Measurements from ENCODE around the gene DHX30.
"Not testable (repeated sequence)": the region's sequence is repeated elsewhere in the genome, so short reads cannot be mapped to it uniquely, and the experiment has no call there.

The DHX30 gene, protein sequence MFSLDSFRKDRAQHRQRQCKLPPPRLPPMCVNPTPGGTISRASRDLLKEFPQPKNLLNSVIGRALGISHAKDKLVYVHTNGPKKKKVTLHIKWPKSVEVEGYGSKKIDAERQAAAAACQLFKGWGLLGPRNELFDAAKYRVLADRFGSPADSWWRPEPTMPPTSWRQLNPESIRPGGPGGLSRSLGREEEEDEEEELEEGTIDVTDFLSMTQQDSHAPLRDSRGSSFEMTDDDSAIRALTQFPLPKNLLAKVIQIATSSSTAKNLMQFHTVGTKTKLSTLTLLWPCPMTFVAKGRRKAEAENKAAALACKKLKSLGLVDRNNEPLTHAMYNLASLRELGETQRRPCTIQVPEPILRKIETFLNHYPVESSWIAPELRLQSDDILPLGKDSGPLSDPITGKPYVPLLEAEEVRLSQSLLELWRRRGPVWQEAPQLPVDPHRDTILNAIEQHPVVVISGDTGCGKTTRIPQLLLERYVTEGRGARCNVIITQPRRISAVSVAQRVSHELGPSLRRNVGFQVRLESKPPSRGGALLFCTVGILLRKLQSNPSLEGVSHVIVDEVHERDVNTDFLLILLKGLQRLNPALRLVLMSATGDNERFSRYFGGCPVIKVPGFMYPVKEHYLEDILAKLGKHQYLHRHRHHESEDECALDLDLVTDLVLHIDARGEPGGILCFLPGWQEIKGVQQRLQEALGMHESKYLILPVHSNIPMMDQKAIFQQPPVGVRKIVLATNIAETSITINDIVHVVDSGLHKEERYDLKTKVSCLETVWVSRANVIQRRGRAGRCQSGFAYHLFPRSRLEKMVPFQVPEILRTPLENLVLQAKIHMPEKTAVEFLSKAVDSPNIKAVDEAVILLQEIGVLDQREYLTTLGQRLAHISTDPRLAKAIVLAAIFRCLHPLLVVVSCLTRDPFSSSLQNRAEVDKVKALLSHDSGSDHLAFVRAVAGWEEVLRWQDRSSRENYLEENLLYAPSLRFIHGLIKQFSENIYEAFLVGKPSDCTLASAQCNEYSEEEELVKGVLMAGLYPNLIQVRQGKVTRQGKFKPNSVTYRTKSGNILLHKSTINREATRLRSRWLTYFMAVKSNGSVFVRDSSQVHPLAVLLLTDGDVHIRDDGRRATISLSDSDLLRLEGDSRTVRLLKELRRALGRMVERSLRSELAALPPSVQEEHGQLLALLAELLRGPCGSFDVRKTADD

DNA sequence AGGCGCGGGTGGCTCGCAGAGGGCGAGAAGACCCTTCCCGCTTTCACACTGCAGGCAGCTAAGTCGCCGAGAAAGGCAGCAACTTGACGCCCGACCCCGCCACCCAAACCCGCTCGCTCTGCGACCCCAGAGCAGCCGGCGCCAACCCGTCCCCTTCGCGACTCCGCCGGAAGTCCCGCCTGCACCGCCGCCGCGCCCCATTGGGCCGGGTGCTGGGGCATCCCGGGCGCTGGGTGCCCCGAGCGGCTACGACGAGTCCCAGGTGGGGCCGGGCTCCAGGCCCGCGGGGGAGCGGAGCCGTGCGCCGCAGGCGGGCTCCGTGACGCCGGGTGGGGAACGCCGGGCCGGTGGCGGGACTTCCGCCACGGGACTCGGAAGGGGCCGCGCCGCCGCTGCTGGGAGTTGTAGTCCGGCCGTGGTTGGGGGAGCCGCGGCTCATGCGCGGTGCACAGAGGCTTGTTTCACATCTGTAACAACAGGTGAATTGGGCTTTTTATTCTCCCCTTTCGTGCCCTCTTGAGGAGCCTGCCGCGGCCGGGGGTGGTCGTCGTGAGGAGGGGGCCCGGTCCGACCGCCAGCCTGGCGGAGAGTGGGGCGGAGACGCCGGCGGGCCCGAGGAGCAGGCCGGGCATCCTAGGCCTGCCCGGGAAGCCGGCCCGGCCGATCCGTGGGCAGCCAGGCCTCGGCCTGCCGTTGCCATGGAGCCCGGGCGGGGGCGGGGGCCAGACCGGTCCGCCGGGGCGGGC lies at the start of gene DHX30:
Gene DHX30, plus strand, starts transcription at position 405 of the 746 bp plus-strand sequence. CDS start 7,546 bp downstream, outside the sequence.
- peak; percentile 93 for DNase-seq

DNA sequence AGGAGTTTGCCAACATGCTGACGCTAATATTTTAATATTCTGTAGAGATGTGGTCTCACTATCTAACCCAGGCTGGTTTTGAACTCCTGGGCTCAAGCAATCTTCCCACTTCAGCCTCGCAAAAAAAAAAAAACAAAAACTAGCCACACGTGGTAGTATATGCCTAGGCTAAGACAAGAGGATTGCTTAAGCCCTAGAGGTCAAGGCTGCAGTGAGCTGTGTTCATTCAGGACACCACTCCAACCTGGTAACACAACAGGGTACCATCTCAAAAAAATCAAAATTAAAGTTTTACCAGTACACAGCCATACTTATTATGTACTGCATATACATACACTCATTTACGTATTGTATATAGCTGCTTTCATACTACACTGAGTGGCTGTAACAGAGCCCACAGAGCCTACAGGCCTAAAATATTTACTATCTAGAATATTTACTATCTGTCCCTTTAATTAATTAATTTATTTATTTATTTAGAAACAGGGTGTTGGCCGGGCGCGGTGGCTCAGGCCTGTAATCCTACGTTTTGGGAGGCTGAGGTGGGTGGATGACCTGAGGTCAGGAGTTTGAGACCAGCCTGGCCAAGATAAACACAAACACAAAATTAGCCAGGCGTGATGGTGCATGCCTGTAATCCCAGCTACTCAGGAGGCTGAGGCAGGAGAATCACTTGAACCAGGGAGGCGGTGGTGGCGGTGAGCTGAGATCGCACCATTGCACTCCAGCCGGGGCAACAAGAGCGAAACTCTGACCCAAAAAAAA lies 44.5 kb upstream of the DHX30 start:
- no peak for DNase-seq

DNA sequence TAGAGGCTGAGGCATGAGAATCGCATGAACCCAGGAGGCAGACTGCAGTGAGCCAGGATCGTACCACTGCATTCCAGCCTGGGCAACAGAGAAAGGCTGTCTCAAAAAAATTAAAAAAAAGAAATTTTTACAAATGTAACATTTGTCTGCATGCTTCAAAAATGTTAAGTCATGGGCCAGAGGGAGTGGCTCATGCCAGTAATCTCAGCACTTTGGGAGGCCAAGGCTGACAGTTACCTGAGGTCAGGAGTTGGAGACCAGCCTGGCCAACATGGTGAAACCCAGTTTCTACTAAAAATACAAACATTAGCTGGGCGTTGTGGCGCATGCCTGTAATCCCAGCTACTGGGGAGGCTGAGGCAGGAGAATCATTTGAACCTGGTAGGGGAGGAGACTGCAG lies 42.7 kb upstream of the DHX30 start:
- not testable (repeated sequence) for DNase-seq

DNA sequence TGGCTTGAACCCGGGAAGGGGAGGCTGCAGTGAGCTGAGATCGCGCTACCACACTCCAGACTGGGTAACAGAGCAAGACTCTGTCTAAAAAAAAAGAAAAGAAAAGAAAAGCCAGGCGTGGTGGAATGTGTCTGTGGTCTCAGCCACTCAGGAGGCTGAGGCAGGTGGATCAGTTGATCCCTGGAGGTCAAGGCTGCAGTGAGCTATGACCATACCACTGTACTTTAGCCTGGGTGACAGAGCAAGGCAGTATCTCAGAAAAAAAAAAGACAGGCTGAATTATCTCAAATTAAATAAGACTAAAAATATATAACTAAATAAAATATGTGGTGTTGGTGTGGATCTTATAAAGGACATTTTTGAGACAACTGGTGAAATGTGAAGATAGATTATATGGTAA lies 41.9 kb upstream of the DHX30 start:
- DNase-seq: no peak

DNA sequence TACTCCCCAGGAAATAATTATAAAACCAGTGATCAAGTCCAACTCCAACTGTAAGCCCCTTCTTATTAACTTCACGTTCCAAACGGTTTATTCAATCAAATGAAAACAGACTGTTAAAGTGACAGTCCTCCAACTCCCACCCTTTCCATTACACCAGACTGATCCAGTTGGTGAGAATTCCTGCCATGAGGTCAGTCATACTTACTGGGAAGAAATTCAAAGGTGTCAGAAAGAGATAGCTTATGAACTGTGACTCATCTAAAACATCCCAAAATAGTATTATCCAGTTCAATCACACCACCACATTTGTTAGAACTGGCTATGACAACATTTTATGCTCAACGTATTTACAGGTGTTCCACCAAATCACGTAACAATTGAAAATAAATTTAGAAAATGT lies 40.7 kb upstream of the DHX30 start:
- no peak for DNase-seq

DNA sequence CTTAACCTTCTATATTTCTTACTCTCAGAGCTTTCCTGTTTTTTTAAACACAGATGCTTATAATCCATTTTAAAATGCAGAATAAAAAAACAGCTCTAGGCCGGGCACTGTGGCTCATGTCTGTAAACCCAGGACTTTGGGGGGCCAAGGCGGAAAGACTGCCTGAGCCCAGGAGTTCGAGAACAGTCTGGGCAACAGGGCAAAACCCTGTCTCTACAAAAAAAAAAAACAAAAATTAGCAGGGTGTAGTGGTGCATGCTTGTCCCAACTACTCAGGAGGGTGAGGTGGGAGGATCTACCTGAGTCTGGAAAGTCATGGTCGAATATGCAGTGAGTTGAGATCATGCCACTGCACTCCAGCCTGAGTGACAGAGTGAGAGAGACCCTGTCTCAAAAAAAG lies 36.8 kb upstream of the DHX30 start:
- no peak for DNase-seq

DNA sequence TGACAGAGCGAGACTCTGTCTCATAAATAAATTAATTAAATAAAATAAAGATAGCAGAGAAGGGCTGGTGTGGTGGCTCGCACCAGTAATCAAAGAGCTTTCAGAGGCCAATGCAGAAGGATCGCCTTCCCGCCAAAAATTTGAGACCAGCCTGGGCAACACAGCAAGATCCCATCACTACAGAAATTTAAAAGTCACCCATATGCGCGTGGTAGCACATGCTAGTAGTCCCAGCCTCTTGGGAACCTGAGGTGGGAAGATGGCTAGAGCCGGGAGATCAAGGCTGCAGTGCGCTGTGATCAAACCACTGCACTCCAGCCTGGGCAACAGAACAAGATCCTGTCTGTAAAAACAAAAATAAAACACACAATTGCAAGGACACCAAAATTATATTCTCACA lies 30.9 kb upstream of the DHX30 start:
- DNase-seq: no peak

DNA sequence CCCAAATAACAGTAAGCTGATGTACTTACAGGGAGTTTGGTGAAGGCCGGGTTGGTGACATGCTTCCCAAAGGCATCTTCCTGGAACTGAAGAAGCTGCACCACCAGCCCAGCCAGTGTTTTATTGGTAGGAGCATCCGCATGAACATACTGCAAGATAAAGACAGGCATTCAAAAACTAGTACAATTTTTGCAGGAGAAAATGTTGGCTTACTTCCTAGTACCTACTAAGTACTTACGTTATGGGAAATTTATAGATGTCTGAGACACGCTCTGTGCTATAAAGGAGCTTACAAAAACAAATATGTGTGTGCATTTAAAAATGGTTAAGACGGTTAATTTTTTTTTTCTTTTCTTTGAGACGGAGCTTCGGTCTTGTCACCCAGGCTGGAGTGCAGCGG lies 30.1 kb upstream of the DHX30 start:
- DNase-seq: no peak

DNA sequence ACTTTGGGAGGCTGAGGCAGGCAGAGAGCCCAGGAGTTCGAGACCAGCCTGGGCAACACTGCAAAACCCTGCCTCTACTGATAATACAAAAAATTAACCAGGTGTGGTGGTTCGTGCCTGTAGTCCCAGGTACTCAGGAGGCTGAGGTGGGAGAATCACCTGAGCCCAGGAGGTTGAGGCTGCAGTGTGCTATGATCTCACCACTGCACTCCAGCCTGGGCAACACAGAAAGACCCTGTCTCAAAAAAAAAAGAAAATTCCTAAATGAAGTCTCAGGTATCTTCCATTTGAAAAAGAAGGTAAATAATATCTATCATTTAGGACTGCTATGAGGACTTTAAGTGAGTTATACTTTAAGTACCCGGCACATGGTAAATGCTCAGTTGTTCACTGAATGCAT lies 24.2 kb upstream of the DHX30 start:
- no peak for DNase-seq

DNA sequence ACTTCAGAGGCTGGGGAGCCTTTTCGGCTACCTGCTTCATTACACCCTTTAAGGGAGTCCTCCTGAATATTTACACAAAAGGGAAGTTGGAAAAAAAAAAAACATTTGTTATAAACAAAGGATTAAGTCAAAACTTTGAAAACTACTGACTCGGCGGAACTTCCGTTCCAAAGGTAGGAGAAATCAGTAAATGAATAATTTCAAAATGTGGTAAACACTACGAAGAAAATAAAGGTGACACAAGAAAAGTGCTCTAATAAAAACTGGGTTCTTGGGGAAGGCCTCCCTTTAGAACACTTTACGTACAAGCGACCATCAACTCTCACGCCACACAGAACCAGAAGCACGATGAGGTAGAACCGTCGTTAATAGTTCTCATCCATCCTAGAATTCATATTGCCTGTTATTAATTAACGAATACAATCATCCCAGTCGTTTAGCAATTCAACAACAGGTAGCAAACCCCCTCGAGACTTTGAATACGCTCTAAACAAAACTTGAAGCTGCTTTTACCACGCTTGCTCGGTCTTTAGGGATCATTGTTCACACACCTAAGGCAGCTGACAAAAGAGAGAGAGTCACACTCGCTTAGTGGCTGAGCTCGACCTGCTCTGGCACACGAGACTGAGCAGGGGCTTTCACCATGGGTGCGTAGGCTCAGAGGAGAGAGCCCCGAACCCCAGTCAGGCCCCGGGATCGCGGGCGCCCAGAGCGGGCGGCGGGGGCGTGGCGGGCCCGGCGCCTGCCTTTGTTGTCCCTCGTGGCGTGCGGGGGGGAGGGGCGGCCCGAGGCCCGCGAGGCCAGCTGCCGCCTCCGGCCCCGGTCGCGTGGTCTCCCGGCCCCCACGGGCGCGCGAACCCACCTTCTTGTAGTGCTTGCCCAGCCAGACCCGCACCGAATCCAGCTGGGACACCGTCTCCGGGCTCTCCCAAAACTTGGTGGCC lies 21.9 kb upstream of the DHX30 start:
- DNase-seq: peak; percentile 79

DNA sequence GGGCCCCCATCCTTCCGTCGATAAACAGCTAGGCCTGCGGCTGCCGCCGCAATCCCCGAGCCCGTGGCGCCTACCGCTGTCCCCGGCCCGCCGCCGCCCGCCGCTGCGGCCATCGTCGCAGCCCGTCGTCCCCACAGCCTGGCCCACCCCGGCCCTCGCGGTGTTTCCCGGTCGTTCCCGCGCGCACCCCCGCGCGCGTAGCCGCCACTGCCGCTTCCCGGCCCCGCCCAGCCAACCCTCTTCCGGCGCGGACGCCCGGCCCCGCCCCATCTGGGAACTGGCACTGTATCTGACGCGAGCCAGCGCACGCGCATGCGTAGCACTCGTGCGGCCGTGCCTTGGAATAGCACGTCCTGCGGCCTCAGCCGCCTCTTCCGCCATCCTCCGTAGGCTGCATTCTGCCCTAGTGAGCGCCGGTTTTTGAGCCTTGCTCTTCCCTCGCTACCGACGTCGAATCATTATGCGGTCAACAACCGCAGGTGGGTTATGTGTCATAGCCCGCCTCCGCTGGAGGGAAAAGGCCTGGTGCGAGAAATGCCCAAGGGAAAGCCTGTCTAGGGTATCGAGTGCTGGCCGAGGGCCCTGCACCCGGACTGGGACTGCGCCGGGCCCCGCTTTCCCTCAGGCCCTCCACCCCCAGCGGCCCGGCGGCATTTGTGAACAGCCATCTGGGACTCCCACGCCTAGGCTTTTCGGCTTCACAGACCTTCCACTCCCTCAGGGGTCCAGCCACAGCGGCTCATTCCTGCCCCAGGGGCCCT lies 21.1 kb upstream of the DHX30 start, which contains the start of gene SMARCC1:
Gene SMARCC1, minus strand, starts transcription at position 209 of the 761 bp plus-strand sequence. Its CDS starts 96 bp downstream, at position 113.
- DNase-seq: peak; percentile 99

DNA sequence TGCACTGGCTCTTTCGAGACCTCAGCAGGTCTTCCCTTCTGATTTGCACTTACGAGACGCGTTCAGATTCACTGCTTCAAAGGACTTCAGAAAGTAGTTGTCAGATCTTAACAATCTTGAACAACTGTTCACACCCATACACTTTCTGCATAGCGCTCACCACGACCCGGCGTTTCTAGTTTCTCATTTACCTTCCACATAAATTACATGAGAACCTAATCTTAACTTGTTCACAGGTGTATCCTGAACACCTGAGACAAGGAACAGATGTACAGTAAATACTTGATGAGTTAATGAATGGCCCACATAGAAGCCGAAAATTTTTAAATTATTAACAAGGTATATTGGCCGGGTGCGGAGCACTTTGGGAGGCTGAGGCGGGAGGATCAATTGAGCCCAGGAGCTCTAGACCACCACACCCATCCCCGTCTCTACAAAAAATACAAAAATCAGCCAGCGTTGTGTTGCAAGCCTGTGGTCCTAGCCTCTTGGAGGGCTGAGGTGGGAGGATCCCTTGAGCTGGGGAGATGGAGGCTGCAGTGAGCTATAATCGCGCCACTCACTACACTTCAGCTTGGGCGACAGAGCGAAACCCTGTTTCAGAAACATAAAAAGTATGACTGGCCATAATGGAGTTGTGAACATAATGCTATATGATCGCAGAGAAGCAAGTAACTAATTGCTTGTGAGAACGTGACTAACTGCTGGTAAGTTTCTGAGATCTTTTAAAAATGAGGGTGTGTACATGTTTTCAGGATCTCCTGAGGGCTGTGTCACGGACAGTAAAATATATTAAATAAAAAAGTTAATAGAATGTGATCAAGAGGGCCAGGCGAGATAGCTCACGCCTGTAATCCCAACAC lies 20.3 kb upstream of the DHX30 start:
- DNase-seq: no peak

DNA sequence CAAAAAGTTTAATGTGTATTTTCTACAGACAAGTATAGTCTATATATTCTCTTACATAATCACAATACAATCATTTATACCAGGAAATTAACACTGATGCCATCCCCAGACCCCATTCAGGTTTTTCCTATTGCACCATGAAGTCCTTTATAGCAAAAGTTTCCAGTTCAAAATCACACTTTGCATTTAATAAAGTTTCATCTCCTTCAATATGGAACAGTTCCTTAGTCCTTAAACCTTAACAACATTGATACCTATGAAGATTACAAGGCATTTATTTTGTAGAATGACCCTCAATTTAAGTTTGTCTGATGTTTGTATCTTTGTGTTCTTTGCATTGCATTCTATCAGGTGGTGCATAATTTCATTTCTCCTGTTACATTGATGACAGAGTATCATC lies 19.3 kb upstream of the DHX30 start:
- DNase-seq: no peak

DNA sequence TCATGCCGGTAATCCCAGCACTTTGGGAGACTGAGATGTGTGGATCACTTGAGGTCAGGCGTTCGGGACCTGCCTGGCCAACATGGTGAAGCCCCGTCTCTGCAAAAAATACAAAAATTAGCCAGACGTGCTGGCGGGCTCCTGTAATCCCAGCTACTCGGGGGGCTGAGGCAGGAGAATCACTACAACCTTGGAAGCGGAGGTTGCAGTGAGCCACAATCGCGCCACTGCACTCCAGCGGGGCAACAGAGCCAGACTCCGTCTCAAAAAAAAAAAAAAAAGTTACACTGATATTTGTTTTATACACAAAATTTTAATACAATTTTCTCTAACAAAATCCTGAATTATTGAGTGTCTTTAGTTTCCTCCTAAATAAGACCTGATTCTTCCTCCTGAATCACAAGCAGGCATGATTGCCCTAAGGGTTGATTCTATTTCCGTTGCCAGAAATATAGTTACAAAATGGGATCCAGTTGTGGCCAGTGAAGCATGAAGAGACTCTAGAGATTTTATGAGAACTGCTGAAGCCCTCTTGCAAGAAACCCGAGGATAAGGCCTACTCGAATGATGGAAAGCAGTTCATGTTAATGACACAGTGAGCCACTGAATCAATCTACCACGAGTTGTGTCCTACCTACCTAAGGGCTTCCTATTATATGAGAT lies 11.6 kb upstream of the DHX30 start:
- DNase-seq: no peak

DNA sequence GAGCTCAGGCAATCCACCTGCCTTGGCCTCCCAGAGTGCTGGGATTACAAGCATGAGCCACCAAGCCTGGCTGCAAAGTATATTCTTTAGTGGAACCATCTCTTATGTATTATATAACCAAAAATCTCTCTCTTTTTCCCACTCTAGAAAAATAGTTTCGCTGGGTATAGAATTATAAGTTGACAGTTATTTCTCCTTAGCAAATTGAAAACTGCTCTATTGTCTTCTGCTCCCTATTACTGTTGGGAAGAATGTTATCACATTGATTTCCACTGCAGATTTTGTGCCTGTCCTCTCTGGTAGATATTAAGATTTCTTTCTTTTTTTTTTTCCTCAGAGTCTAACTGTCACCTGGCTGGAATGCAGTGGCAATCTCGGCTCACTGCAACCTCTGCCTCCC lies 10.2 kb upstream of the DHX30 start:
- no peak for DNase-seq

DNA sequence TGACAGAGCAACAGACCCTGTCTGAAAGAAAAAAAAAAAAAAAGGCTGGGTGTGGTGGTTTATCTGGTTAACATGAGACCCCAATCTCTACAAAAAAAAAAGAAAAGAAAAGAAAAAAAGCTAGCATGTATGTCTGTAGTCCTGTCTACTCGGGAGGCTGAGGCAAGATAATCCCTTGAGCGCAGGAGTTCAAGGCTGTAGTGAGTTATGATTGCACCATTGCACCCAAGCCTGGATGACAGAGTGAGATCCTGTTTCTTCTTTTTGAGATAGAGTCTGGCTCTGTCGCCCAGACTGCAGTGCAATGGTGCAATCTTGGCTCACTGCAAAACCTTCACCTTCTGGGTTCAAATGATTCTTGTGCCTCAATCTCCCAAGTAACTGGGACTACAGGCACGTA lies 8.4 kb upstream of the DHX30 start:
- DNase-seq: no peak

DNA sequence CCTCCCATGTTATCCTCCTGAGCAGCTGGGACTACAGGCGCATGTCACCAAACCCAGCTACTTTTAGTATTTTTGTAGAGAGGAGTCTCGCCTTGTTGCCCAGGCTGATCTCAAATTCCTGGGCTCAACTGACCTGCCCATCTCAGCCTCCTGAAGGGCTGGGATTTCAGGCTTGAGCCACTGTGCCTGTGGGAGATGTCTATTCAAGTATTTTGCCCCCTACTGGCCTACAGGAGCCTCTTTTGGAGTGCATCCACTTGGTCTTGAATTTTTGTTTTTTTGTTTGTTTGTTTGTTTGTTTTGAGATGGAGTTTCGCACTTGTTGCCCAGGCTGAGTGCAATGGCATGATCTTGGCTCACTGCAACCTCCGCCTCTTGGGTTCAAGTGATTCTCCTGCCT lies 3.2 kb upstream of the DHX30 start:
- no peak for DNase-seq

DNA sequence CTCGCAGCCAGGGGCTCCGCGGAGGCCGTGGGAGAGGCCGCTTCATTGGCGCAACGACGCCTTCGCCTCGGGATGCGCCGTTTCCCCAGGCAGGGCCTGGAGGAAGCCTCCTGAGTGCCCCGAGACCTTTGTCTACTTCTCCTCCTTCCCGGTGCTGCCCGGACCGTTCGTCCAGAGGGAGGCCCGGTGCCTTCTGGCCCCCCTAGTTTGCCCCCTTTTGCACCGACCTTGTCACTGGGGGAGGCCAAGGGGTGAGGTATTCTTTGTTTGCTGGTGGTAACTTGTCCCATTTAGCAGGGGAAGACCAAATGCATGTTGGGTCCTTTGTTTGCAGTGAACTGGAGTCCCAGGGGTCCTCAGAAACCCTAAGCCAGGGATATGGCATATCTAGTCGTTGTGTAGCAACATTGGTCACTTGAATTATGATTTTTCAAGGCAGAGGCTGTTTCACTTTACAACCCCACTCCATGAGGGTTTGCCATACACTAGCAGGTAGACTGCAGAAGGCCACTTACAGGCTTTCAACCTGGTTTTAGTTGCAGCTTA lies 615 bp downstream of the DHX30 start:
- no peak for DNase-seq

All from right hindlimb (tissue), 1 donor.